ENCODE data around the gene CBY3. TPM values are rescaled to one million over a fixed set of nuclear protein-coding genes. Genes with fewer than 3 reads are reported as not detected.
A peak's percentile ranks its signal among the peaks of the same experiment; 100 is the strongest.

The CBY3 gene
- total RNA-seq, 1 experiment from 2014 or later, result not detected

GRCh38 chr5:179697108-179697507 lies 16.3 kb upstream of the CBY3 start:
- ChIA-PET CTCF (interaction anchor here (0.8 kb wide), 1 partner anchor 29 kb away, joined by 3 read pairs; no protein-coding TSS in a partner anchor), POLR2A (interaction anchor here (1.7 kb wide), 1 partner anchor 74 kb away, joined by 9 read pairs; the partner anchor contains the start of gene HNRNPH1), RAD21 (ENCODE audit: low non-redundant PET in 1 of 2, low total read pairs in 2 of 2, uncharacterized antibody in 2 of 2, unreplicated experiment in 2 of 2) (no interaction called here)
- Histone ChIP-seq H3K9ac (ENCODE audit: low read length) (no peak overlapping the region), H3K4me1 (ENCODE audit: control insufficient read depth in 1 of 2, insufficient read depth in 2 of 2, low read length in 2 of 2) (peaks cover 7 to 34% of the 10 kb centered on the region in 2 experiments; a peak in 3 of 4 replicates), H3K27me3 (ENCODE audit: insufficient read depth, low read length) (no peaks in the 10 kb centered on the region), H3K27ac (ENCODE audit: low read depth, low read length) (peak overlapping the region; percentile 98; the same call in 1 of the 2 replicates), H3K9me3 (ENCODE audit: control insufficient read depth in 1 of 2, insufficient read depth in 1 of 2, low read depth in 1 of 2, low read length in 2 of 2) (no peaks in the 10 kb centered on the region), H3K79me2 (ENCODE audit: insufficient read depth, low read length) (peaks cover 34% of the 10 kb centered on the region), H3K4me3 (replicated peaks in 1 of 2; ENCODE audit: low read depth in 1 of 2, low read length in 2 of 2) (peak overlapping the region; percentile 83 to 87; a peak in 2 of 4 replicates), H4K20me1 (ENCODE audit: insufficient read depth) (peaks cover 3% of the 10 kb centered on the region; the same call in 1 of the 2 replicates), H2AFZ (ENCODE audit: low read depth, low read length, poor library complexity, severe bottlenecking) (no peak overlapping the region), H3K4me2 (ENCODE audit: low read length) (peak overlapping the region; percentile 86), H3K9me2 (ENCODE audit: insufficient read depth) (no peaks in the 10 kb centered on the region), H3K36me3 (ENCODE audit: control insufficient read depth in 1 of 2, insufficient read depth in 2 of 2, low read length in 2 of 2) (peaks cover 0 to 13% of the 10 kb centered on the region in 2 experiments; a peak in 1 of 4 replicates)
- ATAC-seq (no peak), DNase-seq (ENCODE audit: low read depth, low spot score) (no peak)
- TF ChIP-seq CEBPB (IDR thresholded peaks at IDR 0.05; ENCODE audit: low read depth), result no peak
- no peak for TF ChIP-seq REST (IDR thresholded peaks at IDR 0.05; ENCODE audit: low read depth)
- no peak for TF ChIP-seq CTCF (IDR thresholded peaks at IDR 0.05 in 2 of 3, conservative IDR thresholded peaks at IDR 0.05 in 1 of 3; ENCODE audit: borderline replicate concordance in 1 of 3, insufficient read depth in 1 of 3, low read depth in 2 of 3, low read length in 2 of 3)
- TF ChIP-seq MAX (IDR thresholded peaks at IDR 0.05), result no peak
- TF ChIP-seq ELF1 (IDR thresholded peaks at IDR 0.05; ENCODE audit: borderline replicate concordance, low read depth), result no peak
- no peak for TF ChIP-seq ZBTB33 (IDR thresholded peaks at IDR 0.05; ENCODE audit: extremely low read depth, insufficient replicate concordance, low read length)
- TF ChIP-seq ZFX (IDR thresholded peaks at IDR 0.05), result no peak
- no peak for TF ChIP-seq SIN3A (IDR thresholded peaks at IDR 0.05; ENCODE audit: low read depth)
- intact Hi-C loops (cut with micrococcal nuclease), result no loop called here
- no TSS peak for BruUV-seq (replicated peaks)

Measured in HCT116 (cell line).